GM18858 (cell line): ENCODE data around the gene USO1.
A peak's percentile ranks its signal among the peaks of the same experiment; 100 is the strongest.

Experiments
- ATAC-seq: cut with Tn5 transposase; IDR thresholded peaks from one replicate; pipeline ENCODE4 v1.9.1; 2021; ENCODE audit not compliant: unreplicated experiment

USO1 gene

GRCh38 chr4:75834095-75834771 lies 109.9 kb downstream of the USO1 start:
- ATAC-seq = no peak

- no peak for ATAC-seq
Measured at GRCh38 chr4:75834772-75835154, 110.4 kb downstream of the USO1 start.

- no peak for ATAC-seq
Measured at GRCh38 chr4:75841641-75842520, 117.5 kb downstream of the USO1 start.

DNA sequence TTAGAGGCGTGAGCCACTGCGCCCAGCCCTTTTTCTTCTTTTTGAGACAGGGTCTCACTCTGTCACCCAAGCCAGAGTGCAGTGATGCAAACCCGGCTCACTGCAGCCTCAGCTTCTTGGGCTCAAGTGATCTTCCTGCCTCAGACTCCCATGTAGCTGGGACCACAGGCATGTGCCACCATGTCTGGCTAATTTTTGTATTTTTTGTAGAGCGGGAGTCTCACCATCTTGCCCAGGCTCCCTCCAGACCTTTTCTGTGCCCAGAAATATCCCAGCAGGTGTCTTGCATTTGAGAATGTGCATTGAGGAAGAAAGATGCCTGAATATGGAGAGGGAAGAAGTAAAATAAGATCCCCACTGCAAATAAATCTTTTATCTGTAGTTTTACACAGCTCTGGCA lies 119.2 kb downstream of the USO1 start:
- no peak for ATAC-seq

- ATAC-seq = no peak
Measured at GRCh38 chr4:75844151-75844662, 119.8 kb downstream of the USO1 start.

DNA sequence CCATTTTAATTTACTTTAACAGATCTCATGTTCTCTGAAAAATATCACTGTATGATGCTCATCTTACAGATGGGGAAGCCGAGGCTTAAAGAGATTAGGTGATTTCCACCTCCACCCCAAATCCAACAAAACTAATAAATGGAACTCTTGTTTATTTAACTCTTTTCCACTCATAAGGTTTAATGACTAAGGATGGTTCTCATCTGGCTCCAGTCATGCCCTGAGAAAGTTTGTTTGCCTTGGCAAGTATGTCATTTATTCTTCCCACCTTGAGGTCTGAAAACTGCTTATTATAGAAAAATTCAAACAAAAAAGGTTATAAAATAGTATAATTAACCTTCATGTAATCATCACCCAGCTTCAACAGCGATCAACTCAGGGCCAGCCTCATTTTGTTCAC lies 121.6 kb downstream of the USO1 start:
- ATAC-seq = no peak

- ATAC-seq = peak; percentile 69
Measured at GRCh38 chr4:75848171-75848760, 123.9 kb downstream of the USO1 start.

- ATAC-seq = no peak
Measured at GRCh38 chr4:75848891-75849290, 124.5 kb downstream of the USO1 start.

GRCh38 chr4:75849461-75849860 lies 125.1 kb downstream of the USO1 start:
- no peak for ATAC-seq

- ATAC-seq = no peak
Measured at GRCh38 chr4:75858721-75859120, 134.3 kb downstream of the USO1 start.

DNA sequence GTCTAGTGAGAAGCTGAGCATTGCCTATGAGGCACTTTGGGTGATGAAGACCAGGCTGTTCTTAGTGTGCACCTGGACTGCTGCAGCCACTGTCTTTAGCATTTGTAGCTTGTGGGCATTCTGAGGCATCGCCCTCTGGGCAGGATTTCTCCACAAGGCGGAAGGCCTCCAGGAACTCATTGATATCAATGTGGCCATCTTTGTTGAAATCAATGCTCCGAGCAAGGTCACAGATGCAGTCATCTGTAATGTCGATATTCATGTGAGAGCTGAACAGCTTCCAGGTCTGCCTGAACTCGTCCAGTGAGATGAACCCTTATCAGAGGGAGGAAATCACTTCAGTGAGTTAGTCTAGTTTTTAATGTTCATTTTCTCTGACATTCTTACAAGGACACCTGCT lies 136.2 kb downstream of the USO1 start:
- no peak for ATAC-seq
